ENCODE measurements around the gene DTYMK. TPM values are rescaled to one million over a fixed set of nuclear protein-coding genes. Genes with fewer than 3 reads are reported as not detected.

DTYMK gene
- total and polyA plus RNA-seq, 2 of the 4 experiments (the other 2 are of a cell fraction), result 31.7 to 50.1 TPM

DNA sequence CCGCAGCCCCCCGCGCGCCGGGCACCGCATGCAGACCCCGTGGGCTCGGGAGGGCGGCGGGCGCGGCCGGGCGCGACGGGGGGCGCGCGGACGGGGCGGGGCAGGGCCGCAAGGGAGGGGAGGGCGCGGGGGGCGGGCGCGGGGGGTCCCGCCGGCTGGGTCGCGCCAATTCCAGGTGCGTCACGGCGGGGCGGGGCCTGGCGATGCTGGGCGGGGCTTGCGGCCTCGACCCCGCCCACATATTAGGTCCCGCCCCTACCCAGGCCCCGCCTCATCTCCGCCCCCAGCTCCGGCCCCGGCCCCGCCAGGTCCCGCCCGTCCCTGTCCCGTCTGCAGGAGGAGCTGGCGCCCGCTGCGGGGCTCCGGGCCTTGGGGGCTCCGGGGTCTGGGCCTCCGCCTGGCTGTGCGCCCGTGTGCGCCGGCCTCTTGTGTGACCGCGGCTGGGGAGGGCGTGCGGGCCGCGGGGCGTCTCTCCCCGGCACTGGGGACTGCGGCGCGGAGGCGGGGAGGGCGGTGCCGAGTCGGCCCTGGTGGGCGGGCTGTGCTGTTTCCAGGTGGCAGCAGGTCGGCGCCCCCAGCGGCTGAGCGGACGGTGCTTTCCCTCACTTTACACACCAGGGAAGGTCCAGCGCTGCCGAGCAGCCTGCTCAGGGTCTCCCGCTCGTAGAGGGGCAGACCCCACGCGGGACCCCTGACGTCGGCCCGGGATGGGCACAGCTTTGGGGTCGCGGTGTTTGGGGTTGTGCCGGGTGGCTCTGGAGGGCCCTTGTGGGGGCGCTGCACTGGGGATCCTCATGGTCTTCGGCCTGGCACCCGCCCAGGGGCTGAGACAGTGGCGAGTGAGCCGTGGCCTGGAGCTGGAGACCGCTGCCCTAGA is 15.8 kb upstream of the DTYMK start (continued):
- TF ChIP-seq RCOR1 (IDR thresholded peaks at IDR 0.05; ENCODE audit: insufficient replicate concordance, low read length) (no peak), POLR2A (IDR thresholded peaks at IDR 0.05; ENCODE audit: low read depth, low read length) (no peak), MAZ (IDR thresholded peaks at IDR 0.05; ENCODE audit: borderline replicate concordance, low read depth, low read length) (no peak)
